Measurements from ENCODE around the gene NCAM1.
"Not testable (repeated sequence)": the region's sequence is repeated elsewhere in the genome, so short reads cannot be mapped to it uniquely, and the experiment has no call there.

The NCAM1 gene

GRCh38 chr11:112961146-112961668, at the start of gene NCAM1:
Gene NCAM1, plus strand, starts transcription at chr11:112961420.
- DNase-seq = peak; percentile 78

GRCh38 chr11:112922606-112923005, 38.6 kb upstream of the NCAM1 start:
- DNase-seq = no peak

DNA sequence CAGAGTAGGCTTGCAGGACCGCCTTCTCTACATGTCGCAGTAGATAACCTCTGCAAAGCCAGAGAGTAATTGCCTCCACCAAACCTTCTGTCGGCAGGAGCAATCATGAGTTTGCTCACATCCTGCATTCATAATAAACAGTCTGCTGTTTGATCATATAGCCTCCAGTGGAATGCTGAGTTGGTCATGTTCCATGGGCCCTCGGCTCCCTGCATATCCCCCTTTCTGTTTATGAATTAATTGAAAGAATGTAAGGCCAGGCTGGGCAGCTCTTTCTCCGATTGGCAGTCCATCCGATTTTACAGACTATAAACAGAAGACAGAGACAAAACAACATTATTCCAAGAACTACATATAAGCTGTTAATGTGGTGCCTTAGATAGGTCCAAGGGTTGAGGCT, 36.4 kb upstream of the NCAM1 start:
- DNase-seq = not testable (repeated sequence)

DNA sequence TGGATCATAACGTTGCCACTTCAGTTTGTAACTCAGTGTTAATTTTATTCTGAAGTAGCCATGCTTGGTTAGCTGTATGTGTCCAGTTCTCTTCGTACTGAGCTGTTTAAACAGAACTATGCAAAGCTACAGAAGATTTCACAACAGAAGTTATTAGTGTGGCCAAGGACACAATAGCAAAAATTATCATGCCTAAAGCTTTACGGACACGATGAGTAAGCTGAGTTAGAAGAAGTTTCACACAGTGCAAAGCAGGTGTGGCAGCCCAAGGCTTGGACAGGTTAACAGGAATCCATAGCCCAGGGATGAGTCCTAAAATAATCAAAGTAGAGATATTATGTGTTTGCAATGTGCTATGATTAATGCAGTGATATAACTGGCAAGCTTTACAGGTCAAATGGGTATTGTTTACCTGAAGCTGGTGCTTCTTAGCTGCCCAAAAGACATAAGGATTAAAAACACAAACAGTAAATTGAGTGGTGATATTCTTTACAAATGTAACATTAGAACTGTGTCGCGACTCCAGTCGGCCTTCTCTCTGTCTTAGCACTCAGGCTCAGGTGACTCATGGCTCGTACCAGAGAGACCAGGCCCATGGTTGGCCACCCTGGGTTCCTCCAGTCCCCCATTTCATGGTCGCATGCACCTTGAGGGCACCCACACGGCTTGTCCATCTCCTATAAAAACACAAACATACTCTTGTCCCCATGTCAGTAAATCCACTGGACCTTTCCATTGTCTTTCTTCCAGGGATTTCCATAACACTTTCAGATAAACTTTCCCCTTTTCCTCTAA, 35.5 kb upstream of the NCAM1 start:
- no peak for DNase-seq

- DNase-seq = no peak
Observed at GRCh38 chr11:112928136-112928535, 33.1 kb upstream of the NCAM1 start.

- no peak for DNase-seq
Observed at GRCh38 chr11:112929432-112929831, 31.8 kb upstream of the NCAM1 start.

- DNase-seq = peak; percentile 24
Observed at GRCh38 chr11:112931703-112932102, 29.5 kb upstream of the NCAM1 start.

- DNase-seq = no peak
Observed at GRCh38 chr11:112932593-112932992, 28.6 kb upstream of the NCAM1 start.

- no peak for DNase-seq
Observed at GRCh38 chr11:112933970-112934369, 27.2 kb upstream of the NCAM1 start.

DNA sequence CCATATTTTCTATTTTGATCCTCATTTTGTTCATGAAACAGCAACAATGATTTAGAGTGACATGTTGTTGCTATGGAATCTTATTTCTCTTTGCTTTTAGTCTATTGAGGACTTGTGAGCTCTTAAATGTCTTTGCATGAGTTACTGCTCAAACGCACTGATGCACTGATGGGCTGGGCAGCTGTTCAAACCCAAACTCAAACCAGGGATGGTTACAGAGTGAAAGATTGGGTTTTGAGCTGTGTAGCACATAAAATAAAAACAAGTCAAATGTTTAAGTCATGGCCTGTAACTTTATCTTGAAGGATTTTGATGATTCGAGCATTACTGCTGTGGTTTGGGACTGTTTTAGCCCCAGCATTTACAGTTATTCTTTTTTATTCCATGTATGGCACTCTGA, 20.1 kb upstream of the NCAM1 start:
- DNase-seq = no peak

DNA sequence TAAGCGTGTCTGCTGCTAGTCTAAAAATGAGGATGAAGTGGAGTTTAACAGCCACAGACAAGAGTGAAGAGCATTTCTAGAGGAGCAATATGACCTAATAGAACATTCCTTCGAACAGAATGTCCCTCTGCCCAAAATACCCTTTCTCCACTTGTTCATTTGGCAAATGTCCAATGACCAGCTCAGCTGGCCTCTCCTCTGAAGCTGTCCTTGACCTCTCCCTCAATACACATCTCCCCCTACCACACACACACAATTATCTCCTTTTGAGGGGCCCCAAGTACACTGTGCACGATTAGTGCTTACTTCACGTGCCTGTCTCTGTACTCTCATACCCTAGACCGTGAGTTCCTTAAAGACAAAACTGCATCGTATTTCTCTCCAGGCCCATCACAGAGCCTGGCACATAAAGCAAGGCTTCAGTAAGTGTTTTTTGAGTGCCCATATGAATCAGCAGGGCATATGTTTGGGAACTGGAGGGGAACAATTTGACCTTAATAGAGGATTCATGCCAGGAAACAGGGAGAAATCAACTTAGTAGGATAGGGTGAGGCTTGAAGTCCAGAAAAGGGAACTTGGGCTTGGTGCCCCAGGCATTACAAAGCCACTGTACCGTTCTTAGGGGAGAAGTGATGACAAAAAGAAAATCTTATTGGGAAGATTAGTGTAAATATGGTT, 18.1 kb upstream of the NCAM1 start:
- DNase-seq = no peak

GRCh38 chr11:112946866-112947265, 14.4 kb upstream of the NCAM1 start:
- DNase-seq = no peak

- DNase-seq = no peak
Observed at GRCh38 chr11:112949781-112950575, 11.2 kb upstream of the NCAM1 start.

- DNase-seq = no peak
Observed at GRCh38 chr11:112958670-112959069, 2.5 kb upstream of the NCAM1 start.

DNA sequence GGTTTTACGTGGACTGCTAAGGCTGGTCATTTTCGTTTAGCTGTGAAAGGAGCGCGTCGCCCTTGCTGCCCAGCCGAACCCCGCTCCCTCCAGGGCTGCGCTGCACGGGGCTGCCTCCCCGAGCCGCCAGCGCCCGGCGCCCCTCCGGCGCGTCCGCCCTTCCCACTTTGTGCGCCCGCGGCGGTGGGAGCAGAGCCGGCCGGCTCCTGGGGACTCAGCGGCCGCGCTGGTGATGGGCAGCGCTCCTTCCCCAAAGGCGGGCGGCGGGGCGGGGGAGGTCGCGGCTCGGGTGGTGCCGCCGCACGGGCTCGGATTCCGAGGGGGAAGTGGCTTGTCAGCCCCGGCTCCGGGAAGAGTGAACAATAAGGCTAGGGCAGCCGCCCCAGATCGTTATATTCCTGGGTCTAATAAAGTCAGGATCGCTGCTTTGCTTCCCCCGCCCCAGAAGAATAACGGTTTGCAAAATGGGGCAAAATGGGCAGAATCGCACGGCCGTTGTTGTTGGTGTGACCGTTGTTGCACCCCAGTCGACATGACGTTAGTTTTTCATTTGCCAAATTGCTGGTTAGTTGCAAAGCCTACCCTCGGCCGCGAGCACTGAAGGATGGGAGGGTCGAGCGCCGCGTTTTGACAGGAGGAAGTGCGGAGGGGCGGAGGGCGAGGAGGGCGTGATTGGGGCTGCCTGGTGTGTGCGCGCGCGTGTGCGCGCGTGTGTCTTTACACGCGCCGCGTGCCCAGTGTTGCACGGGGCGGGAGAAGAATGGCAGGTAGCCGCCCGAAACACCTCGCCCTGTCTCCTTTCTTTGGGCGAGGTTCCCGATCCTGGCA, 745 bp downstream of the NCAM1 start:
- DNase-seq = peak; percentile 19

DNA sequence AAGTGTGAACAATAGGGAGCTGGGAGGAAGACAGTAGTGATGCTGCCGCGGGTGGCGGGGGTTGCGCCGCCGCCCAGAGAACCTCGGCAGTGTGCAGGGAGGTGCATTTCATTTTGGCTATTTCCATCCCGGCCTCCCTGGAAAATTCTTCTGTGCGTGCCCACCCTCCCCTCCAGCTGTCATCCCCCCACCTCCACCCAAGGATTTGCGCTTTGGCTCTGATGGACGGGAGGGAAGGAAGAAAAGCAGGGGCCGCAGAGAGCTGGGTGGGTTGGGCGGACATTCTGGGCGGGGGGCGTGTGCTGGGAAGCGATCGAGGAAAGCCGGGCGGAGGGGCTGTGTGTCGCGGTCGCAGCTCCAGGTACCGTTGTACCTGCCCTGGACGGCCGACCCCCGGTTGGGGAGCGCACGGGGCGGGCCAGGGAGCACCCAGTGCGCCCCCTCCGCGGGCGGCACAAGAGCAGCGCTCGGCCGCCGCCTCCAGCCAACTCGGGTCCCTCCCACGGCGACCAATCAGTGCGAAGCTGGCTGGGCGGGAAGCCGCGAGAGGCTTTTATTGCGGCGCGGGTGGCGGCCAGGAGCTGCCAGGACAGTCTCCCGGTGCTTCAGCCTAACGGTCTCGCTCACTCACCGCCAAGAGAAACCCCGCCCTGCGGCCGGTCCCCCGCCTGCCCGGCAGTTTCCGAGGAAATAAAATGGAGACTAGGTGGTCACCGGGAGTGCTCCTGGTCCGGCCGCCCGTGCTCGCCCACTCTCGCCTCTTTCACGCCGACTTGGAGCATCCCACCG, 1.6 kb downstream of the NCAM1 start:
- peak; percentile 38 for DNase-seq

DNA sequence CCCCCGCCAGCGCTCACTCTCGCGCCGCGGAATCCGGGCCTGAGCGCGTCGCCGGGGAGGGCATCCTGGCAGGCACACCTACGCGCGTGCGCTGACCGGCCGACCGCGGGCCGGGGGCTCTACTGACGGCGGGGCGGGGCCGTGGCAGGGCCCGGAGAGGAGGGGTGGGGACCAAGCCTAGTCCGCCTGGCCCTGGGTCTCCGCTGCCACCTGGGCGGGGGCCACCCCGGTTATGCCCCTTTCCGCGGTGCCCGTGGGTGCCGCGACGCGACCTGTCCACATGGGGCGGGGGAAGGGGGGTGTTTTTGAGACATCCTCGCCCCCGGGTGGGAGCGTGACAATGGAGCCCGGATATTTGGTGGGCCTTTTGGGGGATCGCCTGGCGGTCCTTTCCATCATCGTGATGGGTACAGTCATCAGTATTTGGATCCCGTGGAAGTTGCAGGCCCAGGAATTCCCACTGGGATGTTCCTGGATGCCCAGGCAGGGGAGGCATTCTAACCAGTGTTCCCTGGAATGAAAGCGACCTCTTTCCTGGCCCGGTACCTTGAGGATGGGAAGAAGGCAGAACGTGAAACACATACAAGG, 2.2 kb downstream of the NCAM1 start:
- DNase-seq = no peak

GRCh38 chr11:112965656-112966055, 4.4 kb downstream of the NCAM1 start:
- peak; percentile 42 for DNase-seq

- DNase-seq = no peak
Observed at GRCh38 chr11:112966561-112966960, 5.3 kb downstream of the NCAM1 start.

DNA sequence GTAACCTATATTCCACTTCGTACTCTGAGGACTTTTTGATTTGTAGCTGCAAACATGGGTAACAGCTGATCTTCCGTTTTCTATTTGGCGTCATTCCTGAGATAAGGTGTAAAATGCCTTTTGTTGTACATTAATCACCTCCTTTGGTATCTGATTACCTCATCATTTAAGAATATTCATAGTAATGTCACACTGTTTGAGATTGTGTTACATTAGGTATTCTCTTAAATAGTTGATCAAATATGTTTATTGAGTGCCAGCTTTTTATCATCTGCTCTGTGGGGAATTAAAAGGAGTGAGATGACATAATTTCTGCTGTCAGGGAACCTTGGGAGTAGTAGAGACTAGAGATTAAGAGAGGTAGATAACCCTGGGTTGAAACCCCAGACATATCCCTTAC, 5.9 kb downstream of the NCAM1 start:
- DNase-seq = no peak

All from NCI-H524 treated with DMSO at 0.1 percent for 48 hours (cell line).